ENCODE data around the gene FGR.

FGR gene

DNA sequence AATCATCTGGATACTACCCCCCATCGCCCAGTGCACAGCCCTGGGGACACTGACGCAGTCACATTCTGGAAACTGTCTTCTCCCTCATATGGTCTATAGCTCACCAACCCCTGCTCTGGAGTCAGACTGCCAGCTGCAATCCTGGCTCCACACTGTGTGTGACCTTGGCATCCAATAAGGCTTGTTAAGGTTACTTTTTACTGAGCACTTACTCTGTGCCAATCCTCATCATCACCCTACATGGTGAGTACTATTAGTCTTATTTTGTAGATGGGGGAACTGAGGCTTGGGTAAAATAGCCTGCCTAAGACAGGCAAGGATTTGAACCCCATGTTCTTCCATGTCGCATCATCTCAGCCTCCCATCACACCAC lies 65.9 kb downstream of the FGR start:
- Histone ChIP-seq H3K27ac (ENCODE audit: low read depth, low read length) (no peak overlapping the region), H3K4me3 (ENCODE audit: low read length) (peak overlapping the region; percentile 55; the same call in 1 of the 2 replicates), H4K20me1 (ENCODE audit: control insufficient read depth, insufficient read depth, low read depth, low read length) (peaks cover 5% of the 10 kb centered on the region; the same call in 1 of the 2 replicates), H3F3A (ENCODE audit: control insufficient read depth, insufficient read depth) (peaks cover 5% of the 10 kb centered on the region; the same call in 1 of the 2 replicates), H3K9me3 (ENCODE audit: control insufficient read depth, insufficient read depth, low read length) (no peaks in the 10 kb centered on the region), H3K79me2 (ENCODE audit: control insufficient read depth, low read length) (no peaks in the 10 kb centered on the region), H3K27me3 (ENCODE audit: control insufficient read depth, low read length) (peaks cover 10% of the 10 kb centered on the region; the same call in 1 of the 2 replicates), H3K9me2 (replicated peaks; ENCODE audit: control insufficient read depth, low read length) (no peaks in the 10 kb centered on the region), H3K36me3 (ENCODE audit: control insufficient read depth, low read length) (no peaks in the 10 kb centered on the region), H3K4me1 (ENCODE audit: control insufficient read depth, low read length) (peaks cover 31% of the 10 kb centered on the region), H3K4me2 (ENCODE audit: low read length) (peak overlapping the region; percentile 74)
- TF ChIP-seq, protein P1, sequence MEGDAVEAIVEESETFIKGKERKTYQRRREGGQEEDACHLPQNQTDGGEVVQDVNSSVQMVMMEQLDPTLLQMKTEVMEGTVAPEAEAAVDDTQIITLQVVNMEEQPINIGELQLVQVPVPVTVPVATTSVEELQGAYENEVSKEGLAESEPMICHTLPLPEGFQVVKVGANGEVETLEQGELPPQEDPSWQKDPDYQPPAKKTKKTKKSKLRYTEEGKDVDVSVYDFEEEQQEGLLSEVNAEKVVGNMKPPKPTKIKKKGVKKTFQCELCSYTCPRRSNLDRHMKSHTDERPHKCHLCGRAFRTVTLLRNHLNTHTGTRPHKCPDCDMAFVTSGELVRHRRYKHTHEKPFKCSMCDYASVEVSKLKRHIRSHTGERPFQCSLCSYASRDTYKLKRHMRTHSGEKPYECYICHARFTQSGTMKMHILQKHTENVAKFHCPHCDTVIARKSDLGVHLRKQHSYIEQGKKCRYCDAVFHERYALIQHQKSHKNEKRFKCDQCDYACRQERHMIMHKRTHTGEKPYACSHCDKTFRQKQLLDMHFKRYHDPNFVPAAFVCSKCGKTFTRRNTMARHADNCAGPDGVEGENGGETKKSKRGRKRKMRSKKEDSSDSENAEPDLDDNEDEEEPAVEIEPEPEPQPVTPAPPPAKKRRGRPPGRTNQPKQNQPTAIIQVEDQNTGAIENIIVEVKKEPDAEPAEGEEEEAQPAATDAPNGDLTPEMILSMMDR (IDR thresholded peaks at IDR 0.05; ENCODE audit: low read depth, low read length, poor library complexity, severe bottlenecking), result no peak
- no peak for TF ChIP-seq EZH2phosphoT487 (IDR thresholded peaks at IDR 0.05; ENCODE audit: borderline replicate concordance, low read length)

DNA sequence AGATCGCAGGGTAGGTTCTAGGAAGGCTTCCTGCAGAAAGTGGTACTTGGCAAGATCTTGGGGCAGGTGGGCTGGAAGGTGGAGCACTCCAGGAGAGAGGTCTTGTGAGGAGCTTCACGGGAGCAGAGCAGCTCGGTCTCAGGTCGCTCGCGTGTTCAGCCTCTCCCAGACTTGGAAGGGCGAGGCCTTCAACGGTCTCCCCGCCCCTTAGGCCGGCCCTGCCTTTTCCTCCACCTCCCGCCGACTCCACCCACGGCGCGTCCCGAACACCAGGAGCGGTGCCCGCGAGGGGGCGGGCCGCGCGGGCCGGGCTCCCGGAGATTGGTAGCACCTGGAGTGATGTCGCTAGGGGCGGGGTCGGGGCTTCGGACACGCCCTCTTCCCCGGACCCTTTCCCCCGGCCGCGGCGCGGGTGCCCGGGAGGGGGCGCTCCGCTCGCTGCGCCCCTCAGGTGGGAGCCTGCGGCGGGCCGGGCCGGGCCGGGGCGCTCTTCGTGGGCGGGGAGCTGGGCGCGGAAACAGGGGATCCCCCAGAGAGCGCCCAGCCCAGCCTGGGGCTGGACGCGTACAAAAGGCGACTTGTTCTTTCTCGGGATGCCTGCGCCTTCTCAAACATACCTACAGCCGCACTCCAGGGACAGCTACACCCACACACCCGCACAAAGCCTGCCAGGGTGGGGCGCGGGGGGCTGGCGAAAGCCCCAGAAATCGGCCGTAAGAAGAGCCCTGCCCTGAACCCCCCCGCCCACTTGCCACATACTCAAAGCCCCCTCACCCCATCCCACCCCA lies 66.5 kb downstream of the FGR start:
- TF ChIP-seq EZH2phosphoT487 (IDR thresholded peaks at IDR 0.05; ENCODE audit: borderline replicate concordance, low read length), result no peak
- TF ChIP-seq, protein P1 (IDR thresholded peaks at IDR 0.05; ENCODE audit: low read depth, low read length, poor library complexity, severe bottlenecking), result peak; percentile 92
- no peaks in the 10 kb centered on the region for H3K9me3 ChIP-seq (ENCODE audit: control insufficient read depth, insufficient read depth, low read length)
- H3K9me2 ChIP-seq (replicated peaks; ENCODE audit: control insufficient read depth, low read length), result no peaks in the 10 kb centered on the region
- peaks cover 3% of the 10 kb centered on the region; the same call in 1 of the 2 replicates for H4K20me1 ChIP-seq (ENCODE audit: control insufficient read depth, insufficient read depth, low read depth, low read length)
- H3K27me3 ChIP-seq (ENCODE audit: control insufficient read depth, low read length), result peaks cover 10% of the 10 kb centered on the region; the same call in 1 of the 2 replicates
- peak overlapping the region; percentile 74 for H3K4me2 ChIP-seq (ENCODE audit: low read length)
- no peak overlapping the region for H3K27ac ChIP-seq (ENCODE audit: low read depth, low read length)
- peaks cover 5% of the 10 kb centered on the region; the same call in 1 of the 2 replicates for H3F3A ChIP-seq (ENCODE audit: control insufficient read depth, insufficient read depth)
- H3K79me2 ChIP-seq (ENCODE audit: control insufficient read depth, low read length), result no peaks in the 10 kb centered on the region
- no peaks in the 10 kb centered on the region for H3K36me3 ChIP-seq (ENCODE audit: control insufficient read depth, low read length)
- peak overlapping the region; percentile 56 for H3K4me3 ChIP-seq (ENCODE audit: low read length)
- H3K4me1 ChIP-seq (ENCODE audit: control insufficient read depth, low read length), result peaks cover 31% of the 10 kb centered on the region

DNA sequence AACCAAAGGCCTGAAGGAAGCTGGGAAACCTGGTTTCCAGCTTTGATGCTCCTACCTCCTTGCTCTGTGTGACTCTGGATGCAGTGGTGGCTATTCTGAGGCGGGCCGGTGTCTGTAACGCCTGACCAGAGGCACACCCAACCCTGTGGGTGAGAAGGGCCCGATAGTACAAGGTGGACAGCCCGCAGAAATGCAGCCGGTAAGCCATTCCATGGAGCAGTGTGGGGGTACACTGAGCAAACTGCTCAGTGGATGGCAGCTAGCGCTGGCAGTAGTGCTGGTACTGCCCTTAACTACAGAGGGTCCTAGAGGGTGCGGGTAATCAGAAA lies 67.0 kb downstream of the FGR start:
- TF ChIP-seq, protein P1 (IDR thresholded peaks at IDR 0.05; ENCODE audit: low read depth, low read length, poor library complexity, severe bottlenecking), result no peak
- no peak for TF ChIP-seq EZH2phosphoT487 (IDR thresholded peaks at IDR 0.05; ENCODE audit: borderline replicate concordance, low read length)
- H3K79me2 ChIP-seq (ENCODE audit: control insufficient read depth, low read length), result no peaks in the 10 kb centered on the region
- peak overlapping the region; percentile 56 for H3K4me3 ChIP-seq (ENCODE audit: low read length)
- H3K36me3 ChIP-seq (ENCODE audit: control insufficient read depth, low read length), result no peaks in the 10 kb centered on the region
- H3K4me1 ChIP-seq (ENCODE audit: control insufficient read depth, low read length), result peaks cover 25% of the 10 kb centered on the region
- H3F3A ChIP-seq (ENCODE audit: control insufficient read depth, insufficient read depth), result peaks cover 5% of the 10 kb centered on the region; the same call in 1 of the 2 replicates
- H3K27me3 ChIP-seq (ENCODE audit: control insufficient read depth, low read length), result peaks cover 10% of the 10 kb centered on the region; the same call in 1 of the 2 replicates
- H3K9me3 ChIP-seq (ENCODE audit: control insufficient read depth, insufficient read depth, low read length), result no peaks in the 10 kb centered on the region
- no peak overlapping the region for H3K27ac ChIP-seq (ENCODE audit: low read depth, low read length)
- peaks cover 3% of the 10 kb centered on the region; the same call in 1 of the 2 replicates for H4K20me1 ChIP-seq (ENCODE audit: control insufficient read depth, insufficient read depth, low read depth, low read length)
- H3K4me2 ChIP-seq (ENCODE audit: low read length), result peak overlapping the region; percentile 74
- H3K9me2 ChIP-seq (replicated peaks; ENCODE audit: control insufficient read depth, low read length), result no peaks in the 10 kb centered on the region

All from DOHH2 (cell line).